ENCODE results near the gene FGFR3.
A peak's percentile ranks its signal among the peaks of the same experiment; 100 is the strongest.

Gene FGFR3

GRCh38 chr4:1764670-1765069 lies 28.4 kb upstream of the FGFR3 start:
- FAIRE-seq = no peak
- DNase-seq (ENCODE audit: insufficient read length) = no peak
- TF ChIP-seq POLR2A (IDR thresholded peaks at IDR 0.05; ENCODE audit: low read depth, low read length) (no peak), TAF1 (IDR thresholded peaks at IDR 0.05; ENCODE audit: borderline replicate concordance, low read depth, low read length) (no peak), POLR2AphosphoS5 (IDR thresholded peaks at IDR 0.05; ENCODE audit: low read depth, low read length) (no peak)

GRCh38 chr4:1765409-1766072 lies 27.6 kb upstream of the FGFR3 start:
- DNase-seq (ENCODE audit: insufficient read length) (no peak), FAIRE-seq (no peak)
- TF ChIP-seq POLR2A (IDR thresholded peaks at IDR 0.05; ENCODE audit: low read depth, low read length) (no peak), TAF1 (IDR thresholded peaks at IDR 0.05; ENCODE audit: borderline replicate concordance, low read depth, low read length) (no peak), POLR2AphosphoS5 (IDR thresholded peaks at IDR 0.05; ENCODE audit: low read depth, low read length) (no peak)

- TF ChIP-seq TAF1 (IDR thresholded peaks at IDR 0.05; ENCODE audit: borderline replicate concordance, low read depth, low read length) (no peak), POLR2A (IDR thresholded peaks at IDR 0.05; ENCODE audit: low read depth, low read length) (no peak), POLR2AphosphoS5 (IDR thresholded peaks at IDR 0.05; ENCODE audit: low read depth, low read length) (no peak)
- FAIRE-seq (no peak), DNase-seq (ENCODE audit: insufficient read length) (no peak)
Measured at GRCh38 chr4:1766106-1767060, 26.7 kb upstream of the FGFR3 start.

- TF ChIP-seq TAF1 (IDR thresholded peaks at IDR 0.05; ENCODE audit: borderline replicate concordance, low read depth, low read length) (no peak), POLR2AphosphoS5 (IDR thresholded peaks at IDR 0.05; ENCODE audit: low read depth, low read length) (no peak), POLR2A (IDR thresholded peaks at IDR 0.05; ENCODE audit: low read depth, low read length) (no peak)
- DNase-seq (ENCODE audit: insufficient read length) (no peak), FAIRE-seq (no peak)
Measured at GRCh38 chr4:1767061-1767769, 25.9 kb upstream of the FGFR3 start.

- TF ChIP-seq POLR2A (IDR thresholded peaks at IDR 0.05; ENCODE audit: low read depth, low read length) = no peak
- no peak for TF ChIP-seq TAF1 (IDR thresholded peaks at IDR 0.05; ENCODE audit: borderline replicate concordance, low read depth, low read length)
- no peak for TF ChIP-seq POLR2AphosphoS5 (IDR thresholded peaks at IDR 0.05; ENCODE audit: low read depth, low read length)
- DNase-seq (ENCODE audit: insufficient read length) (peak; percentile 69), FAIRE-seq (no peak)
Measured at GRCh38 chr4:1767770-1768366, 25.2 kb upstream of the FGFR3 start.

- FAIRE-seq = no peak
- no peak for DNase-seq (ENCODE audit: insufficient read length)
- no peak for TF ChIP-seq POLR2A (IDR thresholded peaks at IDR 0.05; ENCODE audit: low read depth, low read length)
- TF ChIP-seq POLR2AphosphoS5 (IDR thresholded peaks at IDR 0.05; ENCODE audit: low read depth, low read length) = no peak
- TF ChIP-seq TAF1 (IDR thresholded peaks at IDR 0.05; ENCODE audit: borderline replicate concordance, low read depth, low read length) = no peak
Measured at GRCh38 chr4:1768367-1769034, 24.6 kb upstream of the FGFR3 start.

GRCh38 chr4:1769692-1770091 lies 23.4 kb upstream of the FGFR3 start:
- DNase-seq (ENCODE audit: insufficient read length) (no peak), FAIRE-seq (no peak)
- TF ChIP-seq TAF1 (IDR thresholded peaks at IDR 0.05; ENCODE audit: borderline replicate concordance, low read depth, low read length) (no peak), POLR2AphosphoS5 (IDR thresholded peaks at IDR 0.05; ENCODE audit: low read depth, low read length) (no peak), POLR2A (IDR thresholded peaks at IDR 0.05; ENCODE audit: low read depth, low read length) (no peak)

GRCh38 chr4:1770245-1770644 lies 22.8 kb upstream of the FGFR3 start:
- DNase-seq (ENCODE audit: insufficient read length) = no peak
- no peak for TF ChIP-seq POLR2AphosphoS5 (IDR thresholded peaks at IDR 0.05; ENCODE audit: low read depth, low read length)
- no peak for TF ChIP-seq TAF1 (IDR thresholded peaks at IDR 0.05; ENCODE audit: borderline replicate concordance, low read depth, low read length)
- FAIRE-seq = no peak

- TF ChIP-seq POLR2AphosphoS5 (IDR thresholded peaks at IDR 0.05; ENCODE audit: low read depth, low read length) (no peak), POLR2A (IDR thresholded peaks at IDR 0.05; ENCODE audit: low read depth, low read length) (no peak), TAF1 (IDR thresholded peaks at IDR 0.05; ENCODE audit: borderline replicate concordance, low read depth, low read length) (no peak)
- DNase-seq (ENCODE audit: insufficient read length) (no peak), FAIRE-seq (no peak)
Measured at GRCh38 chr4:1770791-1771231, 22.3 kb upstream of the FGFR3 start.

GRCh38 chr4:1771555-1772305 lies 21.4 kb upstream of the FGFR3 start:
- TF ChIP-seq TAF1 (IDR thresholded peaks at IDR 0.05; ENCODE audit: borderline replicate concordance, low read depth, low read length) (no peak), POLR2AphosphoS5 (IDR thresholded peaks at IDR 0.05; ENCODE audit: low read depth, low read length) (no peak), POLR2A (IDR thresholded peaks at IDR 0.05; ENCODE audit: low read depth, low read length) (no peak)
- DNase-seq (ENCODE audit: insufficient read length) = peak; percentile 65
- FAIRE-seq = no peak

Data from GM12892 (cell line).